ENCODE measurements around the gene HMGXB4. TPM values are rescaled to one million over a fixed set of nuclear protein-coding genes. Genes with fewer than 3 reads are reported as not detected.

The HMGXB4 gene
- total RNA-seq, 2 donors from 2014 or later: 35.3 to 36.9 TPM

DNA sequence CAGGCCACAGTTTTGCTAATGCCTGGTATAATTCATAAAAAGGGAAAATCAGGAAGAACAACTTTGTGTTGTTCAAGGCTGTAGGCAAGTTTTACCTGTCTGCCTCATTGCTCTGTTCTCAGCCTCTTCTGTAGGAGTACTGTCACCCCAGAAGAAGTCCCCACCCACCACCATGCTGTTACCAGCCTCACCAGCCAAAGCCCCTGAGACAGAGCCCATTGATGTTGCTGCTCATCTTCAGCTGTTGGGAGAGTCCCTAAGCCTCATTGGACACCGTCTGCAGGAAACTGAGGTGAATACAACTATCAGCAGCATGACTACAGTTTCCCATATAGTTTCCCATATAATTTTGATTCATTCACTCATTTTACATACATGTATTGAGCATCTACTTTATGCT is 30.8 kb downstream of the HMGXB4 start:
- peak; percentile 75 for ATAC-seq (replicated peaks)
- no peak overlapping the region for H3K4me3 Mint-ChIP-seq
- H3K27me3 Mint-ChIP-seq: no peaks in the 10 kb centered on the region
- no peak overlapping the region for H3K27ac Mint-ChIP-seq
- H3K4me1 Mint-ChIP-seq: no peaks in the 10 kb centered on the region
- H3K9me3 Mint-ChIP-seq: no peaks in the 10 kb centered on the region
- H3K36me3 Mint-ChIP-seq (ENCODE audit: low read depth): peaks cover 100% of the 10 kb centered on the region

GRCh38 chr22:35292786-35293185 is 35.5 kb downstream of the HMGXB4 start:
- Mint-ChIP-seq H3K9me3 (no peaks in the 10 kb centered on the region), H3K36me3 (ENCODE audit: low read depth) (peaks cover 84% of the 10 kb centered on the region), H3K27me3 (no peaks in the 10 kb centered on the region), H3K4me3 (no peak overlapping the region), H3K4me1 (no peaks in the 10 kb centered on the region), H3K27ac (peak overlapping the region; percentile 11)
- ATAC-seq (replicated peaks): no peak

GRCh38 chr22:35296051-35296450 is 38.8 kb downstream of the HMGXB4 start:
- ATAC-seq (replicated peaks): no peak
- no peaks in the 10 kb centered on the region for H3K9me3 Mint-ChIP-seq

GRCh38 chr22:35299217-35299672 is 42.0 kb downstream of the HMGXB4 start:
- peak overlapping the region; percentile 94 for H3K27ac Mint-ChIP-seq
- peak; percentile 31 for ATAC-seq (replicated peaks)
- no peaks in the 10 kb centered on the region for H3K9me3 Mint-ChIP-seq
- H3K4me1 Mint-ChIP-seq: peaks cover 13% of the 10 kb centered on the region
- peaks cover 47% of the 10 kb centered on the region for H3K36me3 Mint-ChIP-seq (ENCODE audit: low read depth)
- H3K27me3 Mint-ChIP-seq: no peaks in the 10 kb centered on the region
- peak overlapping the region; percentile 83 for H3K4me3 Mint-ChIP-seq

More at GRCh38 chr22:35296051-35296450, 38.8 kb downstream of the HMGXB4 start:
- no peaks in the 10 kb centered on the region for H3K4me1 Mint-ChIP-seq
- no peak overlapping the region for H3K27ac Mint-ChIP-seq
- no peak overlapping the region for H3K4me3 Mint-ChIP-seq
- H3K27me3 Mint-ChIP-seq: no peaks in the 10 kb centered on the region
- peaks cover 61% of the 10 kb centered on the region for H3K36me3 Mint-ChIP-seq (ENCODE audit: low read depth)

DNA sequence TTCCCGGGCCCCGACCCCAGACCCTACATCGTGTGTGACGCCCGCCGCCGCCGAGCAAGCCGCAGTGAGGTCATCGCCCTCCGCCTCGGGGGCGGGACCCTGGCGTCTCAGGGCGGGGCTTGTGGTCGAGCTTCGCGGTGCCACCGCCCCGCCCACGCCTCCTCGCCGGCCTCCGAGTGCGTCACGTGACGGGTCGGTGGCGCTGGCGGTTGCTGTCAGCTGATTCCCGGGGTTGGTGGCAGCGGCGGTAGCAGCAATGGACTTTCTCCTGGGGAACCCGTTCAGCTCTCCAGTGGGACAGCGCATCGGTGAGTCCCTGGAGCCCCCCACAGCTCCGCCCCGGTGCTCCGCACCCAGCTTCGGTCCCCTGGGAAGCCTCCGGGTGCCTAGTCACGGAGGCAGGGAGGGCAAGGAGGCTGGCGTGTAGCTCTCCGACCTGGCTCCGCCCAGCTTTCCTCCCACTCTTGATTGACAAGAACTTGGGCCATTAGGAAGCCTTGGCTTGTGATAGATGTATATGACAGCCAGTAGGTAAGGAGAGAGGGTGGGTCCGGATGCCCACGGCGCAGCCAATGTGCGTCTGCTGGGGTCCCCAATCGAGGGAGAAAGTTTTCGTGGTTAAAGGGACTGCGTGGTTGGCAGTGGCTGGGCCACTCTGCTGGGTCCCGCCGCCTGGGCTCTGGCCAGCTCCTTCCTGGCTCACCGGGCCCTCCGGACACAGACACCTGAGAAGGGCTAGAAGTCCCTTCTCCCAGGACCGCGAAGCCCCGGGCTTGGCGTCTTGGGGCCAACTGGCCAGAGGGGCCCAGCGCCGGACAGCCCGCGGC is 42.6 kb downstream of the HMGXB4 start, which contains the start of gene TOM1:
TSS of gene TOM1 (plus strand) at position 222 of the 827 bp plus-strand sequence. CDS start at position 257, 35 bp downstream.
- H3K9me3 Mint-ChIP-seq: no peaks in the 10 kb centered on the region
- H3K4me1 Mint-ChIP-seq: peaks cover 16% of the 10 kb centered on the region
- peak within 1 kb of the TSS; percentile 83 for H3K4me3 Mint-ChIP-seq
- H3K27me3 Mint-ChIP-seq: no peaks in the 10 kb centered on the region
- peaks cover 41% of the 10 kb centered on the region for H3K36me3 Mint-ChIP-seq (ENCODE audit: low read depth)
- ATAC-seq (replicated peaks): peak; percentile 95
- H3K27ac Mint-ChIP-seq: peak within 1 kb of the TSS; percentile 94

DNA sequence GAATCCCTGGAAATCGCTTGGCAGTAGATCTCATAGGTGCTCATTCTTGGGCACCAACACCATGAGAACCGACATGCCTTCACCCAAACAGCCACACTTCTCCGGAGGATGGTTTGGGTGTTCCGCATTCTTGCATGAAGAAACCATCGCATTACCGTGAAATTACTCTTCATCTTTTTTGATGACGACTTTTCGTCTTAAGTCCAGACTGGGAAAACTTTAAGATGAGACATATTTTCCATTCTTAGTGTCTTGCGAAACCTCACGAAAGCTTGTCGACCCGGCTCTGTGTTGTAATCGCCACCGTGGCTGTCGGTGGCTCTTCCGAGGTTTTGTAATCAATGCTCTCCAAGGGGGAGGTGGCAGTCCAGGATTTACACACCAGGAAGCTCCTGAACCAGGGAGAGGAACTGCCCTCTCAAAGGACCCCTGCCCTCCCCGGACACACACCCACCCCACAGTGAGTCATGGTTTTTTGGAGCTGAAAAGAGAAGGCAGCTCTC is 44.1 kb downstream of the HMGXB4 start:
- peaks cover 20% of the 10 kb centered on the region for H3K4me1 Mint-ChIP-seq
- H3K27ac Mint-ChIP-seq: peak overlapping the region; percentile 94
- H3K4me3 Mint-ChIP-seq: peak overlapping the region; percentile 83
- H3K27me3 Mint-ChIP-seq: no peaks in the 10 kb centered on the region
- ATAC-seq (replicated peaks): no peak
- no peaks in the 10 kb centered on the region for H3K9me3 Mint-ChIP-seq
- peaks cover 32% of the 10 kb centered on the region for H3K36me3 Mint-ChIP-seq (ENCODE audit: low read depth)

GRCh38 chr22:35303029-35303624 is 45.8 kb downstream of the HMGXB4 start:
- Mint-ChIP-seq H3K36me3 (ENCODE audit: low read depth) (peaks cover 25% of the 10 kb centered on the region), H3K9me3 (no peaks in the 10 kb centered on the region), H3K27ac (peak overlapping the region; percentile 31), H3K4me3 (peak overlapping the region; percentile 48), H3K27me3 (no peaks in the 10 kb centered on the region), H3K4me1 (peaks cover 37% of the 10 kb centered on the region)
- no peak for ATAC-seq (replicated peaks)

- Mint-ChIP-seq H3K9me3 (no peaks in the 10 kb centered on the region), H3K4me1 (peaks cover 62% of the 10 kb centered on the region), H3K27me3 (no peaks in the 10 kb centered on the region), H3K36me3 (ENCODE audit: low read depth) (peaks cover 18% of the 10 kb centered on the region), H3K4me3 (peak overlapping the region; percentile 49), H3K27ac (peak overlapping the region; percentile 48)
- no peak for ATAC-seq (replicated peaks)
Measured at GRCh38 chr22:35305525-35306070, 48.3 kb downstream of the HMGXB4 start.

DNA sequence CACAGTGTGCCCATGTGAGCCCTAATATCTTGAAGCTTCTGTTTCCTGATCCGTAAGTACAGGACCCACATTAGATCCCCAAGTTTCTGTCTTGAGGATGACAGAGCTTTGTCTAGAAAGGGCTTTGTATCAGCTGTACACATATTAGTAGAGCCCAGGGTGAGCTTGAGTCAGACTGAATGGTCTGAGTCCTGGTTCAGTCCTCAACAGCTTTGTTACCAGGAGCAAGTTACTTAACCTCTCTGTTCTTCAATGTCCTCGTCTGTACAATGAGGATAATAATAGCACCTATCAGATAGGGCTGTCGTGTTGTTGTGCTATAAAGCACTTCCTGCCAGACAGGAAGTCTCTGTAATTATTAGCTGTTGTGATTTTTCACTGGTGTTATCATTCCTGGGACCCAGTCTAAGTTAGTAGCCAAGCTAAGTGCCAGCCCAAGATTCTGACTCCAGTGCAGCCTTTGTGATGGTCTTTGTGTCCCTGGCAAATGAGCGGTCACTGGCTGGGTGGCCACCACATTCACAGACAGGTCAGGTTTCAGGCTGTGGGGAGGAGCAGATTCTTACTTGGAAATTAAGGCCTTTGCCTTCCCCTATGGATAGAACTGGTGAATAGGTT is 49.2 kb downstream of the HMGXB4 start:
- Mint-ChIP-seq H3K9me3 (no peaks in the 10 kb centered on the region), H3K27me3 (no peaks in the 10 kb centered on the region), H3K4me3 (peak overlapping the region; percentile 49), H3K4me1 (peaks cover 64% of the 10 kb centered on the region), H3K27ac (peak overlapping the region; percentile 48), H3K36me3 (ENCODE audit: low read depth) (peaks cover 15% of the 10 kb centered on the region)
- no peak for ATAC-seq (replicated peaks)

- Mint-ChIP-seq H3K9me3 (no peaks in the 10 kb centered on the region), H3K27me3 (no peaks in the 10 kb centered on the region), H3K4me3 (peak overlapping the region; percentile 67), H3K27ac (peak overlapping the region; percentile 48), H3K4me1 (peaks cover 65% of the 10 kb centered on the region), H3K36me3 (ENCODE audit: low read depth) (peaks cover 13% of the 10 kb centered on the region)
- ATAC-seq (replicated peaks): no peak
Measured at GRCh38 chr22:35307372-35307771, 50.1 kb downstream of the HMGXB4 start.

DNA sequence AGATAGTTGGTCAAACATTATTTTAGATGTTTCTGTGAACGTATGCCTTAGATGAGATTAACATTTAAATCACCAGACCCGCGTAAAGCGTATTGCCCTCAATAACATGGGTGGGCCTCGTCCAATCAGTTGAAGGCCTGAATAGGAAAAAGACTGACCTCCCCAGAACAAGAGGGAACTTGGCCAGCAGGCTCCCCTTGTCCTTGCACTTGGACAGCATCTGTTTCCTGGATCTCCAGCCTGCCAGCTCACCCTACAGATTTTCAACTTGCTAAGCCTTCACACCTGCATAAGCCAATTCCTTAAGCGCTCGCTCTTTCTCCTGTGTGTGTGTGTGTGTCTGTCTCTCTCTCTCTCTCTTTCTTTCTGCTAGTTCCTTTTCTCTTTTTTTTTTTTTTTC is 50.6 kb downstream of the HMGXB4 start:
- peaks cover 16% of the 10 kb centered on the region for H3K36me3 Mint-ChIP-seq (ENCODE audit: low read depth)

GRCh38 chr22:35308480-35309021 is 51.3 kb downstream of the HMGXB4 start:
- H3K36me3 Mint-ChIP-seq (ENCODE audit: low read depth): peaks cover 11% of the 10 kb centered on the region
- H3K4me3 Mint-ChIP-seq: peak overlapping the region; percentile 67
- peaks cover 70% of the 10 kb centered on the region for H3K4me1 Mint-ChIP-seq
- no peak for ATAC-seq (replicated peaks)
- H3K27ac Mint-ChIP-seq: peak overlapping the region; percentile 89
- no peaks in the 10 kb centered on the region for H3K27me3 Mint-ChIP-seq
- H3K9me3 Mint-ChIP-seq: no peaks in the 10 kb centered on the region

More for the DNA sequence above, 50.6 kb downstream of the HMGXB4 start:
- no peak for ATAC-seq (replicated peaks)
- H3K4me1 Mint-ChIP-seq: peaks cover 69% of the 10 kb centered on the region
- H3K27ac Mint-ChIP-seq: peak overlapping the region; percentile 89
- H3K27me3 Mint-ChIP-seq: no peaks in the 10 kb centered on the region
- no peaks in the 10 kb centered on the region for H3K9me3 Mint-ChIP-seq
- peak overlapping the region; percentile 67 for H3K4me3 Mint-ChIP-seq

GRCh38 chr22:35310556-35311550 is 53.6 kb downstream of the HMGXB4 start:
- Mint-ChIP-seq H3K4me1 (peaks cover 77% of the 10 kb centered on the region), H3K9me3 (no peaks in the 10 kb centered on the region), H3K27me3 (no peaks in the 10 kb centered on the region), H3K4me3 (peak overlapping the region; percentile 67), H3K27ac (peak overlapping the region; percentile 89), H3K36me3 (ENCODE audit: low read depth) (peaks cover 6% of the 10 kb centered on the region)
- ATAC-seq (replicated peaks): peak; percentile 6
